ENCODE results near the gene NKAIN2. TPM values are rescaled to one million over a fixed set of nuclear protein-coding genes. Genes with fewer than 3 reads are reported as not detected.

Gene NKAIN2
- total and polyA plus RNA-seq, 9 of the 15 experiments (the other 6 are each of a cell fraction or from before 2014, with no cell fraction given): not detected

DNA sequence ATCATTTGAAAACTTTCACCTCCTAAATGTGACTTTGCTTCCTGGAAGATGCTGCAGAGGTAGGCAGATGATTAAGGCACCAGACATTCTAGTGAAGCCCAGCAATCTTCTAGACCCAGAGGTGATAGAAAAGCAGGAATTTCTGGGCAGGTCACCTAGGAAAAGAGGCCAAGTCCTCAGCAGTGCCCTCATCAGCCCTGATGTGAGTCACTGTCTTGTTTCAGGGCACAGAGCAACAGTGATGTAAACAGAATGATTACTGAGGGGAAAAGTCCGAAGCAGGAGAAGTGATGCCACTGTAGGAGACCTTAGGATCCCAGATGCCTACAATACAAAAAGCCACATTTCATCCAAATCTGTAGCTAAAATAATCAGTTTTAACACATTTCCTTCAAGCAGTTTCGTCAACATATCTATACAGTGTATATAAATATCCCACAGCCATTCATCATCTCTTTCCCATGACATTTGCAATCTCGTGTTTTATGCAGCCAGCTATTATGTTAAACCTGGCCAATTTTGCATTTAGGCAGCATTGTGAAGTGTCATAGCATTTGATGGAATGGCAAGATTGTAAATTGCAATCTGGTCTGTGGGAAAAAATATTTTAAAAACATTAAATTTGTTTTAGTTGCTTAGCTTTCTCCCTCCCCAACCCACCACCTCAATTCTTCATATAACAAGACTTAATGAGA is 757.4 kb downstream of the NKAIN2 start:
- TF ChIP-seq NEUROD1 (IDR thresholded peaks at IDR 0.05; ENCODE audit: borderline replicate concordance, low read depth, low read length, partially characterized antibody) (no peak), ZNF696 (CRISPR knock-in tag; conservative IDR thresholded peaks at IDR 0.05) (no peak), KDM5B (IDR thresholded peaks at IDR 0.05; ENCODE audit: insufficient replicate concordance, low read depth, low read length) (no peak), MTF1 (CRISPR knock-in tag; IDR thresholded peaks at IDR 0.05; ENCODE audit: borderline replicate concordance) (no peak), PCBP1 (IDR thresholded peaks at IDR 0.05; ENCODE audit: low read depth, low read length, poor library complexity, severe bottlenecking) (no peak), NFE2L1 (tag; IDR thresholded peaks at IDR 0.05; ENCODE audit: borderline replicate concordance, low read depth) (no peak), LEF1 (IDR thresholded peaks at IDR 0.05) (no peak), TEAD1 (CRISPR knock-in tag; IDR thresholded peaks at IDR 0.05) (no peak), CEBPB (tag; IDR thresholded peaks at IDR 0.05) (no peak), ZNF224 (CRISPR knock-in tag; IDR thresholded peaks at IDR 0.05) (no peak)
- TF ChIP-seq, protein P1, sequence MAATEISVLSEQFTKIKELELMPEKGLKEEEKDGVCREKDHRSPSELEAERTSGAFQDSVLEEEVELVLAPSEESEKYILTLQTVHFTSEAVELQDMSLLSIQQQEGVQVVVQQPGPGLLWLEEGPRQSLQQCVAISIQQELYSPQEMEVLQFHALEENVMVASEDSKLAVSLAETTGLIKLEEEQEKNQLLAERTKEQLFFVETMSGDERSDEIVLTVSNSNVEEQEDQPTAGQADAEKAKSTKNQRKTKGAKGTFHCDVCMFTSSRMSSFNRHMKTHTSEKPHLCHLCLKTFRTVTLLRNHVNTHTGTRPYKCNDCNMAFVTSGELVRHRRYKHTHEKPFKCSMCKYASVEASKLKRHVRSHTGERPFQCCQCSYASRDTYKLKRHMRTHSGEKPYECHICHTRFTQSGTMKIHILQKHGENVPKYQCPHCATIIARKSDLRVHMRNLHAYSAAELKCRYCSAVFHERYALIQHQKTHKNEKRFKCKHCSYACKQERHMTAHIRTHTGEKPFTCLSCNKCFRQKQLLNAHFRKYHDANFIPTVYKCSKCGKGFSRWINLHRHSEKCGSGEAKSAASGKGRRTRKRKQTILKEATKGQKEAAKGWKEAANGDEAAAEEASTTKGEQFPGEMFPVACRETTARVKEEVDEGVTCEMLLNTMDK (IDR thresholded peaks at IDR 0.05; ENCODE audit: borderline replicate concordance, insufficient read depth, low read depth, low read length, poor library complexity, severe bottlenecking): no peak

More for the DNA sequence above, 757.4 kb downstream of the NKAIN2 start:
- Histone ChIP-seq H2AFZ (ENCODE audit: low read depth, low read length) (no peak overlapping the region), H3K27me3 (ENCODE audit: control insufficient read depth in 2 of 2, insufficient read depth in 2 of 2, low read length in 2 of 2) (no peaks in the 10 kb centered on the region), H4K20me1 (replicated peaks; ENCODE audit: control insufficient read depth, insufficient read depth, low read length) (no peaks in the 10 kb centered on the region), H3K4me3 (no peak overlapping the region), H3K79me2 (ENCODE audit: control insufficient read depth, insufficient read depth, low read length) (no peaks in the 10 kb centered on the region), H3K27ac (ENCODE audit: extremely low read depth, low read depth, low read length) (no peak overlapping the region), H3K9me1 (ENCODE audit: control insufficient read depth, insufficient read depth, low read length) (no peaks in the 10 kb centered on the region), H3K36me3 (ENCODE audit: control insufficient read depth, insufficient read depth, low read length) (no peaks in the 10 kb centered on the region), H3K9ac (ENCODE audit: insufficient read depth in 1 of 2, low read depth in 2 of 2, low read length in 2 of 2) (no peak overlapping the region), H3K4me2 (ENCODE audit: insufficient read depth, low read length) (no peak overlapping the region), H3K4me1 (replicated peaks in 1 of 2; ENCODE audit: control insufficient read depth in 2 of 2, insufficient read depth in 2 of 2, low read length in 2 of 2) (no peaks in the 10 kb centered on the region), H3K9me3 (replicated peaks; ENCODE audit: control insufficient read depth, insufficient read depth, low read depth, low read length) (no peaks in the 10 kb centered on the region)
- BruUV-seq (replicated peaks): no TSS peak
- FAIRE-seq (no peak), DNase-seq (ENCODE audit: extremely low read depth in 1 of 4, low spot score in 3 of 4) (no peak), ATAC-seq (no peak)
- intact Hi-C loops (cut with micrococcal nuclease) (no loop called here), in situ Hi-C loops (cut with MboI) (no loop called here)
- ChIA-PET CTCF (ENCODE audit: low intra/inter-chr PET ratio) (no interaction called here), POLR2A (no interaction called here)
- WGBS (ENCODE audit: insufficient coverage, low coverage, missing lambda C conversion rate): 0% methylated on average over 3 of the region's 3 CpGs
